Lower leg skin (tissue), 3 donors: ENCODE data around the gene C11orf71.

ENCODE experiments used
- CTCF ChIP-seq, 3 donors: fragments of 450-650 bp; IDR thresholded peaks; one replicate each; pipeline ENCODE4 v1.5.1; 2016; ENCODE audit warnings: antibody characterized with exemption in 3 of 3, mild to moderate bottlenecking in 3 of 3, moderate library complexity in 2 of 3
- POLR2A ChIP-seq, 2 donors: fragments of 450-650 bp; IDR thresholded peaks; one replicate each; pipeline ENCODE4 v1.6.1; 2016 to 2017; ENCODE audit warnings: antibody characterized with exemption in 2 of 2, mild to moderate bottlenecking in 1 of 2, moderate library complexity in 1 of 2

GRCh38 chr11:114442536-114442935 lies 42.2 kb upstream of the C11orf71 start:
- TF ChIP-seq CTCF (IDR thresholded peaks at IDR 0.05) (no peak), POLR2A (IDR thresholded peaks at IDR 0.05) (no peak)
